Measurements from ENCODE around the gene CYB5A.
A peak's percentile ranks its signal among the peaks of the same experiment; 100 is the strongest.

The CYB5A gene

GRCh38 chr18:74222710-74223494 is 68.9 kb downstream of the CYB5A start:
- no peak overlapping the region for H3K4me3 ChIP-seq (replicated peaks; ENCODE audit: low read depth, low read length)
- no peak for TF ChIP-seq CTCF (IDR thresholded peaks at IDR 0.05; ENCODE audit: low read length, missing control alignments)
- peak; percentile 25 for DNase-seq (ENCODE audit: low read depth)

- TF ChIP-seq CTCF (IDR thresholded peaks at IDR 0.05; ENCODE audit: low read length, missing control alignments), result no peak
- no peak overlapping the region for H3K4me3 ChIP-seq (replicated peaks; ENCODE audit: low read depth, low read length)
- DNase-seq (ENCODE audit: low read depth), result no peak
Measured at GRCh38 chr18:74221081-74221480, 70.7 kb downstream of the CYB5A start.

GRCh38 chr18:74219056-74219455 is 72.7 kb downstream of the CYB5A start:
- TF ChIP-seq CTCF (IDR thresholded peaks at IDR 0.05; ENCODE audit: low read length, missing control alignments), result no peak
- no peak overlapping the region for H3K4me3 ChIP-seq (replicated peaks; ENCODE audit: low read depth, low read length)
- DNase-seq (ENCODE audit: low read depth), result peak; percentile 59

- no peak for TF ChIP-seq CTCF (IDR thresholded peaks at IDR 0.05; ENCODE audit: low read length, missing control alignments)
- DNase-seq (ENCODE audit: low read depth), result no peak
- H3K4me3 ChIP-seq (replicated peaks; ENCODE audit: low read depth, low read length), result no peak overlapping the region
Measured at GRCh38 chr18:74217476-74218143, 74.2 kb downstream of the CYB5A start.

- no peak for TF ChIP-seq CTCF (IDR thresholded peaks at IDR 0.05; ENCODE audit: low read length, missing control alignments)
- DNase-seq (ENCODE audit: low read depth), result no peak
- H3K4me3 ChIP-seq (replicated peaks; ENCODE audit: low read depth, low read length), result no peak overlapping the region
Measured at GRCh38 chr18:74216661-74217110, 75.1 kb downstream of the CYB5A start.

DNA sequence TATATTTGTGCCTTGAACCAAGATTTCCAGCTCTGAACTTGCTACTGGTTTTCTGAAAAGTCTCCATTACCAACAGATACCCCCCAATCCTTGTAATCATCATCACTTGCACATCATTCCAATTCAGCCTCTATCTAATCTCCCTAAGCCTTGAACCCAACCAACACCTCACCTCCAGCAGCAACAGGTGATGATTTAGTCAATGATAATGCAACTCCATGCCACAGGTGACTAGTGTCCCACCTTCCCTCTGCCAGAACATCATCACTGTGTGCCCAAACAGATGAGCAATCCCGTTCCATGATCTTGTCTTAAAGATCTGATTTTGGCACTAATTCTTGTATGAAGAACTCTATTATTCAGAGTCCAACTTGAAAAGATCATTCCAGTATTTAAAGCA is 75.9 kb downstream of the CYB5A start:
- no peak for TF ChIP-seq CTCF (IDR thresholded peaks at IDR 0.05; ENCODE audit: low read length, missing control alignments)
- no peak for DNase-seq (ENCODE audit: low read depth)
- H3K4me3 ChIP-seq (replicated peaks; ENCODE audit: low read depth, low read length), result no peak overlapping the region

All from fibroblast of pulmonary artery (primary cell).